Muscle layer of duodenum (tissue), 2 donors: ENCODE measurements around the gene SNRNP70.
"Not testable (repeated sequence)": the region's sequence is repeated elsewhere in the genome, so short reads cannot be mapped to it uniquely, and the experiment has no call there.

Experiments
- H3K27ac ChIP-seq: one replicate; pipeline ENCODE4 v1.7.0; 2013; ENCODE audit warnings: mild to moderate bottlenecking, low read length
- H3K27me3 ChIP-seq: one replicate; pipeline ENCODE4 v1.7.0; 2013; ENCODE audit warnings: low read depth, mild to moderate bottlenecking, control low read depth, low read length
- H3K36me3 ChIP-seq, 2 donors: one replicate each; pipeline ENCODE4 v1.7.0; 2013; ENCODE audit warnings: low read length in 2 of 2, control low read depth in 1 of 2, mild to moderate bottlenecking in 1 of 2; ENCODE audit not compliant: insufficient read depth in 2 of 2, control insufficient read depth in 1 of 2
- H3K4me1 ChIP-seq, 2 donors: one replicate each; pipeline ENCODE4 v1.7.0; 2013; ENCODE audit warnings: low read length in 2 of 2, mild to moderate bottlenecking in 2 of 2, control low read depth in 1 of 2, moderate library complexity in 1 of 2; ENCODE audit not compliant: insufficient read depth in 2 of 2, control insufficient read depth in 1 of 2
- H3K4me3 ChIP-seq, 2 donors: one replicate each; pipeline ENCODE4 v1.7.0; 2013; ENCODE audit warnings: low read length in 2 of 2, low read depth in 1 of 2, mild to moderate bottlenecking in 1 of 2
- H3K9me3 ChIP-seq, 2 donors: one replicate each; pipeline ENCODE4 v1.7.0; 2013; ENCODE audit warnings: low read length in 2 of 2, control low read depth in 1 of 2, mild to moderate bottlenecking in 1 of 2; ENCODE audit not compliant: control insufficient read depth in 1 of 2
- donor health status: healthy.

Gene SNRNP70

DNA sequence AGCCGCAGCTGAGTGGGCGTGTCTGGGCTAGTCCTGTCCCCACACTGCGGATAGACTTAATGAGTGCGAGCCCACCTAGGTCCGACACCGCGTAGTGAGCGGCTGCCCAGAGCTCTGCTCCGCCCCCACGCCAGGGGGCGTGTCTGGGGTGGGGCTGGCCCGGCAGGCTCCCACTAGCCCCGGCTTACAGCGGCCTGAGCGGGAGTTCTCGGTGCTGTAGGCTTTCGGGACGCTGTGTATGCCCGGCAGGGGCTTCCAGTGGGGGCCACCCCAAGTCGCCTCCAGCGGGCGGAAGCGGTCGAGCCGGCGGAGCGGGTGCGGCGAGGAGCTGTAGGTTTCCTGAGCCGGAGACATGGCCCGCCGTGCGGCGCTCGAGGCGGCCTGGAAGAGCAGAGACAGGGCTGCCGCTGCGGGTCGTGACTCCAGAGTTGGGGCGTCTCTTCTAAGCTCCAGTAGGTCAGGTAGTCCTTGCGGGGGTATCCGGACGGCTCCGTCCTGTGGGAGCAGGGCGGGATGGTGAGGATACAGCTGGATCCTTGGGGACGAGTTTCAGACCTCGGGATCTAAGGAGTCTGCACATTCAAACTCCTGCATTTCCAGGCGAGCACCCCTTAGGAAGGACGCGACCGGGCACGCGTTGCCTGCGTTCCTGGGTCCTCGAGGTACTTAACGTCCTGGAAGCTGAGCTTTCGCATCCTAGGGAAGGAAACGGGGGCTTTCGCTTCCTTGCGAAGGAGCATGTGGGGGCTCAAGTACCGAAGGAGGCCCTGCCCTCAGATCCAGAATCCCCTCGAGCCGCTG is 28.9 kb upstream of the SNRNP70 start:
- peak overlapping the region; percentile 42 to 75 for H3K4me3 ChIP-seq
- H3K4me1 ChIP-seq = peaks cover 0 to 21% of the 10 kb centered on the region in 2 donors
- no peak overlapping the region for H3K27ac ChIP-seq
- no peaks in the 10 kb centered on the region for H3K9me3 ChIP-seq
- peaks cover 11% of the 10 kb centered on the region for H3K27me3 ChIP-seq
- H3K36me3 ChIP-seq = no peaks in the 10 kb centered on the region

DNA sequence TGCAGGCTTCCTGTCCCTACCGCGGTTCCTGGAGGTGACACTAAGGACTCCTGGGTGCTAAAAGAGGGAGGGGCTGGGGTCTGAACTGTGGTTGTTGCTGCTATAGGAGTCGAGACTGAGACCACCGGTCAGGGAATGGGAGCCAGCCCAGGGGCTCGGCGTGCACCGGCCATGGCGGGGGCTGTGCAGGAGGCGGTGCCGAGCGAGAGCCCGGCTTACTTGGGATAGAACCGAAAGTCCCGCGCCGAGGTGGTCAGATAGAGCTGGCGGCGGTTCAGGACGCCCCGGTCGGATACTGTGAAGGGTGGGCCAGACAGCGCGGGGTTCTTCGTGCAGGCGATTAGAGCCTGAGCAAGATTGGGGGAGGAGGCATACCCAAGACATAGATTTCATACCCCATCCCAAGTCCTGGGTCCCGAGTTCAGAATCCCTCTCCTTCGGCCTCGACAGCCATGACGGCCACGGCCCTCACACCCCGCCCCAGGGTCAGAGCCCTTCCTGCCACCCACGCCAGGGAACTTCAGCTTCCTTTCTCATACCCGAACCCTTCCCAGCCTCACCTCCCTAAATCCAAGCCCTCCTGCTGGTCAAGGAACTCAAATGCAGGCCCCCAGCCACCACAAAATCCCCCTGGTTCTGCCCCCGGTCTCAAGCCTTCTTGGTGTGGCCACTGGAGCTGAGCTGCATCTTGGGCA is 28.2 kb upstream of the SNRNP70 start:
- Histone ChIP-seq H3K4me1 (peaks cover 0 to 21% of the 10 kb centered on the region in 2 donors), H3K4me3 (peak overlapping the region; percentile 42 to 75), H3K27me3 (peaks cover 11% of the 10 kb centered on the region)
- H3K36me3 ChIP-seq, H3K27ac ChIP-seq, H3K9me3 ChIP-seq: not testable (repeated sequence)

DNA sequence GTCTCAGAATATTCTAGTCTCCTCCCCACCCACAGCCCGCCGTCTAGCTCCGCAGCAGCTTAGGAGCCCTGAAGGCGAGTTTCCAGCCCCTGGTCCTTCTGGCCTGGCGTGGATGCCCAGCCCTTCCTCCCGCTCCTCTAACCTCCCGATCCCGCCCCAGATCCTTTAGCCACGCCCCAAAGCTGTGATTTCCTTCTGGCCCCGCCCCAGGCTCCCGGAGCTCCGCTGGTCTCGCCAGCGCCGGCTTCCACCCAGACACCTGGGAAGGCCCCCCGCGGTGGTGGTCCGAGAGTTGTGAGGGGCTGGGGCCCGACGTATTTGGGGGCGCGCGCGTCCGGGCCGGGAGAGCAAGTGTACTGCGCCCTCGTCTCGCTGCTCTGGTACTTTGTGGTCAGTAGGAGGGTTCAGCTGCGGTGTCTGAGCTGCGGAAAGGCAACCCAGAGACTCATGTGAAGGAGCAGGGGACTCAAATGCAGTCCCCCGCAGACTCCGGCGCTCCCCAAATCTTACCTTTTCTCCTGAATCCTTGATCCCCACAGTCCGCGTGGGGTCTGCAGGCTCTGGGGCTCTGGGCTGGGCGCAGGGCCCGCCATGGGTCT is 27.5 kb upstream of the SNRNP70 start, which contains the start of gene CGB7:
TSS of gene CGB7 (minus strand) at position 114 of the 599 bp plus-strand sequence. CDS start 2,374 bp downstream, outside the sequence.
- Histone ChIP-seq H3K36me3 (no peaks in the 10 kb centered on the region), H3K4me3 (peak within 1 kb of the TSS; percentile 42 to 75), H3K4me1 (peaks cover 0 to 21% of the 10 kb centered on the region in 2 donors), H3K27me3 (peaks cover 11% of the 10 kb centered on the region), H3K27ac (no peak within 1 kb of the TSS), H3K9me3 (no peaks in the 10 kb centered on the region)

DNA sequence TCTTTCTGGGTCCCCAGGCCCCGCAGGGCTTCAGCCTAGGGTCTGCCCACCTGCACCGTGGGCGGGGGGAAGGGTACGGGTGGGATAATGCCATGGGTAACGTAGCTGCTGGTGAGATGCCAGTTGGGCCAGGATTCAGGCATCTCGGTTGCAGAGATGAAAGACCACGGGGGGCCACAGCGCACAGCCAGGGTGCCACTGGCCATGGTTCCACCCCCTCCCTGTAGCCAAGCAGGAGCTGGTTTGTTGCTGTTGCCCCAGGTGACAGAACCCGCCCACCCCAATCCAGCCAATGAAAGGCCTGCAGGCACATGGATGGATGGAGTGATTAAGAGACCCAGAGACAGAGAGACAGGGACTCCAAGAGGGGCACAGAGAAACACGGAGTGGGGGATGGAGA is 26.7 kb upstream of the SNRNP70 start:
- Histone ChIP-seq H3K27me3 (peaks cover 11% of the 10 kb centered on the region), H3K4me3 (no peak overlapping the region), H3K9me3 (no peaks in the 10 kb centered on the region), H3K36me3 (no peaks in the 10 kb centered on the region), H3K4me1 (peaks cover 0 to 21% of the 10 kb centered on the region in 2 donors), H3K27ac (no peak overlapping the region)

DNA sequence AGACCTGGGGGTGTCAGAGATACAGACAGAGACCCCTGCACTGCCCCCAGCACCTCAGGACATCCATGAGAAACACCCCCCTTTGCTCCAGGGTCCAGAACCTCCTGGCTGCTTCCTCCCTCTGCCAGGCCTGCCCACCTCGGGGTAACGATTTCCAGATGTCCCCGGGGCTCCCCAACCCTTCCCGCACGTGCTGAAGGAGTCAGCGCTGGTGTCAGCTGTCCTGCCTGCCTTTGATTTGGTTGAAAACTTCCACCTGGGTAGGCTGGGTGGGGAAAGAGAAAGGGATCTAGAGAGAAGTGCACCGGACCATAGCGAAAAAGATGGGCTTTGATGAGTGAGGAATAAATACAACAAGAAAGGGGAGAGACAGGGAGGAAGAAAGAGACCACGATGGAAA is 26.2 kb upstream of the SNRNP70 start:
- Histone ChIP-seq H3K4me1 (peaks cover 0 to 21% of the 10 kb centered on the region in 2 donors), H3K27me3 (peaks cover 11% of the 10 kb centered on the region), H3K9me3 (no peaks in the 10 kb centered on the region), H3K4me3 (no peak overlapping the region), H3K27ac (no peak overlapping the region), H3K36me3 (no peaks in the 10 kb centered on the region)

DNA sequence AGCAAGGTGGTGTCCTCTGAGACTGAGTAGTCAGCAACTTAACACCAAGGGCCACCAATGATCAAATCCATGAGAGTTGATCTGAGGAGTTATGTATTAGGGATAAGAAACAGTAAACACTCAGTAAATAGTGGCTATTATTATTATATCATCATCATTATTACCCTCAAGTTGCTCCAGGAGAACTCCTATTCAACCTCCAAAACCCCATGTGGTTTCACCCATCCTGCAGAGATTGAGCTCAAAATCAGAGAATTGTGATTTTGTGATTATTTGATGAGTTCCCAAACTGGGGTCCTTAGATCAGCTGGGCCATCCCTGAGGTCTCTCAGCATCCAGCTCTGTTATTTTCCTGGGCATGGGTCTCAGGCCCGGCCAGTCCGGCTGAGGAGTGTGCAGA is 24.3 kb upstream of the SNRNP70 start:
- H3K27me3 ChIP-seq = peaks cover 17% of the 10 kb centered on the region
- no peaks in the 10 kb centered on the region for H3K36me3 ChIP-seq

DNA sequence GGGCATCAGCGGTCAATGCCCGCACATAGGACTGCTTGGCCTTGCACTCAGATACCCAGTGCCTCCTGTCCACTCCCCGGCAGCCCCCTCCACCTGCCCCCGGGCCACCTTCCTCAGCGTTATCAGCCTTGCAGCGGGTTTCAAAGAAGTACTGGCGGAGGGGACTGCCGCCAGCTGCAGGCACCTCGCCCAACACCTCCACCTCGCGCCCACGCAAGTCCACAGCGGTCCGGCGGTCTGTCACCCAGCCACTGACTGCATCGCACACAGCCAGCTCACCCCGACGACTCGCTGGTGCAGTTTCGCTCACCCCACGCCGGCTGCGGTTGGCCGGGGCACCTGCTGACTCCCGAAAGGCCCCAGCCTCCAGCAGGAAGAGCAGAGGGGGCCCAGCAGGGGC is 23.8 kb upstream of the SNRNP70 start:
- Histone ChIP-seq H3K4me3 (no peak overlapping the region), H3K9me3 (no peaks in the 10 kb centered on the region), H3K4me1 (peaks cover 0 to 28% of the 10 kb centered on the region in 2 donors), H3K36me3 (no peaks in the 10 kb centered on the region), H3K27me3 (peaks cover 14% of the 10 kb centered on the region), H3K27ac (no peak overlapping the region)

More for the DNA sequence above, 24.3 kb upstream of the SNRNP70 start:
- H3K4me3 ChIP-seq = no peak overlapping the region
- no peak overlapping the region for H3K27ac ChIP-seq
- H3K9me3 ChIP-seq = no peaks in the 10 kb centered on the region
- peaks cover 0 to 31% of the 10 kb centered on the region in 2 donors for H3K4me1 ChIP-seq

DNA sequence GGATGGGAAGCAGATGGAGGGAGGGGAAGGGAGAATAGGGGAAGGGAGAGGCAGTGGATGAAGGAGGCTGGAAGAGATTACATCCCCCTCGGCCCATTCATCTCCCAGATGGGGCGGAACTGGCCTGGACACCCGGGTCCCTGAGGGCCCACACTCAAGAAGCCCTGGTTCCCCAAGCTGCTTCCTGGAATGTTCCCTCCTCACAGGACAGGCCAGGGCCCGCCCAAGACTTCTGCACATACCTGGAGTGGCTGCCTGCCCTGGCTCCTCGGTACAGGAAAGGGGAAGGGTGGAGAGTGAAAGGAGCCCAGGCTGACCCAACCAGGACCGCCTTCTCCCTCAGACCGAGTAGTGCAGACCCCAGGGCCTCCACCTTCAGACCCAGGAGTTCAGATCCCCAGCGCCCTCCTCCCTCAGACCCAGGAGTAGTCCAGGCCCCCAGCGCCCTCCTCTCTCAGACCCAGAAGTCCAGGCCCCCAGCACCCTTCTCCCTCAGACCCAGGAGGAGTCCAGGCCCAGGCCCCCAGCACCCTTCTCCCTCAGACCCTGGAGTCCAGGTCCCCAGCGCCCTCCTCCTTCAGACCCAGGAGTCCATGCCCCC is 21.1 kb upstream of the SNRNP70 start:
- peaks cover 9% of the 10 kb centered on the region for H3K27me3 ChIP-seq
- H3K36me3 ChIP-seq = no peaks in the 10 kb centered on the region
- H3K9me3 ChIP-seq = no peaks in the 10 kb centered on the region
- H3K4me3 ChIP-seq = no peak overlapping the region
- no peak overlapping the region for H3K27ac ChIP-seq
- H3K4me1 ChIP-seq = peaks cover 0 to 12% of the 10 kb centered on the region in 2 donors

DNA sequence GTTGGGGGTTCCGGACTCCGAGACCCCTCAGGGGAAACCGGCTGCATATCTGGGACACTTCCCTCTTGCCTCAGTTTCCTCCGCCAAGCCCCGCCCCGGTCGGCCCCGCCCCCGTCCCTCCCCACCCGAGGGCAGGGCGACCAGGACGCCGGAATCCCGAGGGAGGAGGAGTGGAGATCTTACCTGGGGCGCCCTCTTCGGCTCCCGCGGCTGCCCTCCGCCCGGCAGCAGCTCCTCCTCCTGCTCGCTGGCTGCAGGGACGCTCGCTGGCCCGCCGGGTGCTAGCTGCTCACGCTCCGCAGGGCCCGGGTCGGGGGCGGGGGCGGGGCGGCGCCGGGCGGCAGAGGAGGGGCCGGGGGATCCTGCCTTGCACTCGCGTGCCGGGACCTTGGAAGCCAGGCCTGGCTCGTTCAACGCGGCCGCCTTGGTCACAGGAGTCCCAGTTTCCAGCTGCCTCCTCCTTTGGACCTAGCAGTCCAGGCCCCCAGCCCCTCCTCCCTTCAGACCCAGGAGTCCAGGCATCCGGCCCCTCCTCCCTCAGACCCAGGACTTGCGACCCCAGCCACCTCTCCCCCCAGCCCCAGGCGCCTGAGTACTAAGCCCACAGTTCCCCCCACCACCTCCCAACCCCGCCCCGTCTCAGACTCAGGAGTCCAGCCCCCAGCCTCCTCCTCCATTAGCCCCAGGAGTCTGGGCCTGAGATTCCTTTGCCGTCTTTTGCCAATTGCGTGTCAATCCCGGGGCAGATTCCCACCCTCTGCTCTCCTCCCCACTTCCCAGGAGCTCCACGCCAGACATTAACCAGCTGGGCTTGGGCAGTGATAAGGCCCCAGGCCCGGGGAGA is 20.3 kb upstream of the SNRNP70 start, which contains the start of gene NTF4:
TSS of gene NTF4 (minus strand) at position 51 of the 844 bp plus-strand sequence. CDS start 2,821 bp downstream, outside the sequence.
- H3K4me1 ChIP-seq = peaks cover 0 to 12% of the 10 kb centered on the region in 2 donors
- H3K27ac ChIP-seq = no peak within 1 kb of the TSS
- H3K27me3 ChIP-seq = peaks cover 10% of the 10 kb centered on the region
- no peaks in the 10 kb centered on the region for H3K9me3 ChIP-seq
- H3K36me3 ChIP-seq = no peaks in the 10 kb centered on the region
- no peak within 1 kb of the TSS for H3K4me3 ChIP-seq

DNA sequence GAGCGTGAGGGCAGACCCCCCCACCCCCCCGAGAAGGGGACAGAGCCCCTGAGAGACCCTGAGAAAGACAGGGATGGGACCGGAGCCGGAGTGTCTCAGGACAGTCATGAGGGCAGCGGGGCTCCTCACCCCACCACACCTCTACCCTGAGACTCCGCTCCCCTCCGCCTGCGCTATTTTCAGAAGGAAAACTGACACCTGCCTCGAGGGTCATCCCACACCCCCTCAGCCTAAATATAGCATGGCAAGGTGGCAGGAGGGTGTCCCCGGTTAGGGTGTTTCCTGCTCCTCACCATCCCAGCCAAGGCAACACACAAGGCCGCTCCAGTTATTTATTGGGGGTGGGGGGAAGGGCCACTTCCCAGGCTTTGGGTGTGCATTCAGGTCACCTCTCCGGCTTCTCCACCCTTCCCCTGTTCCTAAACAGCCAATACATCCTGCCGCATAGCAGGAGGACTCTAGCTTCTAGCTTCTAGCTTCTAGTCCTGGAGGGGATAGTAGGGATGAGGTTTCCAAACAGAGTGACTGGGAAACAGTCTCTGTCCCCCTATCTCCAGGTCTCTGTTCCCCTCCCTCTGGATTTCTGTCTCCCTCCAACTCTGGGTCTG is 19.2 kb upstream of the SNRNP70 start:
- Histone ChIP-seq H3K4me1 (peaks cover 0 to 12% of the 10 kb centered on the region in 2 donors), H3K27ac (no peak overlapping the region), H3K27me3 (peaks cover 10% of the 10 kb centered on the region), H3K9me3 (no peaks in the 10 kb centered on the region), H3K4me3 (no peak overlapping the region), H3K36me3 (no peaks in the 10 kb centered on the region)
